NCI-H2171 (cell line): Measurements from ENCODE around the gene MYT1.
"Not testable (repeated sequence)": the region's sequence is repeated elsewhere in the genome, so short reads cannot be mapped to it uniquely, and the experiment has no call there.

ENCODE experiments used
- DNase-seq: peaks from one replicate; lab custom pipeline; 2025; lab: John Stamatoyannopoulos, UW

MYT1 gene

DNA sequence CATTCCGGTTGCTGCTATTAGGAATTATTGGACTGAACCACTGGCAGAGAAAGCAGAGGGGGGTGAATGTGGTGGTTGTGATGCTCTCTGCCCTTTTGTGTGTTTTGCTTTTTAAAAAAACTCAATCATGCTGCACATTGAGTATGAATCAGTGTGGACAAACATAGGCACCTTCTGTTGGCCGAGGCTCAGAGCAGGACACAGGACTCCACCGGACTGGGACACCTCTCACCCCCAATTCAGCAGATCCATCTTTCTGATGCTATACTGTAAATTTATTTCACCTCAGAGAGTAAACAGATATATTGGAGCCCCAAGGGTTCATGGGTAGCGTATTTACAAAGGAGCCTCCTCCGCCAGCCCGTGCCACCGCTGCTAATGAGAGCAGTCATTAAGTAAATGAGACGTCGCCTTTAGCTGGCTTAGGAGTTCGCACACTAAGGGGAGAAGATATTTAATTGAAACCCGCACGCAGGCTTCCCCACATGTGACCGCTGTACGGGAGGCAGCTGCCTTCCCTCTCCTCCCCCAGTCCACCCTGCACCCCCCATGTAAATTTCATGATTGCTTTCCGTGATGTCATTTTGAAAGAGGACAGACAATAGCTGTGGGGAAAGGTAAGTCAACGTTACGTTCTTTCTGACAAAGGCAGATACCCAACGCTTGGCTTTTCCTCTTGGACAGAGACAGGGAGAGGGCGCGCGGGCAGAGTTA lies at the start of gene MYT1:
Gene MYT1, plus strand, starts transcription at position 330 of the 714 bp plus-strand sequence. CDS start 34,410 bp downstream, outside the sequence.
- DNase-seq, result peak; percentile 86

DNA sequence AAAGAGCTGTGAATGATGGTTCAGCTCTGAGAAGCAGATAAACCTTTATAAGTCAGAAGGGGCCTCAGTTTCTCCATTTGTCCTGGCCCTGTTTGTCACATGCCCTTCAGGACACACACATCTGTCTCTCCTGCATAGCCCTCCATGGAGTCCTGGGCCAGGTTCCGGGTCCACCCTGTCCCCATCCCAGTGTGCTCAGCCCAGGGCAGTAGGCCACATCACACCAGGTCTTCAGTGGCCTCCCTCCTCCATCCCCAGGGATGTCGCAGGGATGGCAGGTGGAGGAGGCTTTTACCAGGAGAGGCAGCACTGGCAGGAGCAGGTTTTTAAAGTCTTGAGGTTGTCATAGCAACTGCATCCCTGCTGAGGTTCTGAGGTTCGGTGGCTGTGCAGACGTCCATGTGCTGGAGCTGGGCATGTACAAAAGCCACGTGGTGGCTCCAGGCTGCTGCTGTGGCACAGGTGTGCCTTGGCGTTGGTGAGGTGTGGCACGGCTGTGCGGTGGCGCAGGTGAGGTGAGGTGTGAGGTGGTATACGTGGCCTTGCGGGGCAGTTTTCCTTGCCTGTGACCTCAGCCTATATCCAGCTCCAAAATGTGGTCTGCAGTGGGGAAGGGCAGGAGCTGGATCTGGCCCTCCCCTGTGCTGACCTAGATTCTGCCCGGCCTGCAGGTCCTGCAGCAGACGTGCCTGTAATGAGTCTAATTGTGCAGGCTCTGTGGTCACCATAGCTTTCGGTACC lies 48.9 kb upstream of the MYT1 start:
- DNase-seq, result no peak

DNA sequence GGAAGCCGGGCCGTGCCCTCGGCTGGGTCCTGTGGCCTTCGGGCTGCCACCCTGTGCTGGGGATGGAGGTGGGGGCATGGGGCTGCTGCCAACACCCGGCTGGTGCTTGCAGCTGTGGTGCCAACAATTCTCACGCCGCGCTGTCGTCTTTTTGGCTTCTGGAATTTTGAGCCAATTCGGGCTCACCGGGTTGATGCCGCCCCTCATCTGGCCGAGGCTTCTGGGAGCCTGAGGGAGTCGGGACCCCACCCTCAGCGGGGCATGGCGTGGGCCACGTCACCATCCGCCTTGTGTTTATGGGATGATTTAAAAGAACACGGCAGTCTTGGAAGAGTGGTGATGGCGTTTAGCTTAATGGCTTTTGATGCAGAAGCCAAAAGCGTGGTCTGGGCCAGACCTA lies 48.2 kb upstream of the MYT1 start:
- DNase-seq, result no peak

DNA sequence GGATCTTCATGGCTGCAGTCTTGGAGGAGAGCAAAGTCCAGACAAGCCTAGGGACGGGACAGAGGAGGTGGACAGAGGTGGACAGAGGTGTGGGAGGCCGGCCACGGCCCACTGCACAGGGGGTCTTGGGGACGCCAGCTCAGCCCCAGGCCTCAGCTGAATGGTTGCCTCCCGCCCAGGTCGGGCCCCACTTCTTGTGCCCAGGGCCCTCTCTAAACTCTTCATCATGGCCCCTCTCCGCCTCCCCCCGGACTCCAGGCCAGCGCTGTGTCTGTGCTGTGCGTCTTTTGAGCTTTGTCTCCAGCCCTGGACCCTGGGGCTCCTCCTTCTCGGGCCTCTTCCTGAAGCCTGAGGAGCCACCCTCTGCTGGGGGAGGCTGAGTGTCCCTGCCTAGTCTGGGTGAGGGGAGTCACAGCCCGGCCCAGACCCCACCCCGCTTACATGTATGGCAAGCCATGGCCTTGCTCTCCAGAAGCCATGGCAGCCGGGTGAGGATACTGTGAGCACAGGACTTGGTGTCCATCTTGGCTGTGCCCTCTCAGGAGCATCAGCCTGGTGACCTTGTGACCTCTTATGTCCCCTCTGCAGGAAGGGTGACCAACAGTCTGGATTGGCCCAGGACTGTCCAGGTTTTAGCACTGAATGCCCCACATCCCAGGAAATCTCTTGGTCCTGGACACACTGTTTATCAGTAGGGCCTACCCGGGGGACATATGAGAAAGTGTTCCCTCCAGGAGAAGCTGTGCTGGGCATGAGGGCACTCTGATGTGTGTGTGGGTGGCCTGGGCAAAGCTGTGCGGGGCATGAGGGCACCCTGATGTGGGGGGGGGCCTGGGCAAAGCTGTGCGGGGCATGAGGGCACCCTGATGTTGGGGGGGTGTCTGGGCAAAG lies 47.5 kb upstream of the MYT1 start:
- no peak for DNase-seq

DNA sequence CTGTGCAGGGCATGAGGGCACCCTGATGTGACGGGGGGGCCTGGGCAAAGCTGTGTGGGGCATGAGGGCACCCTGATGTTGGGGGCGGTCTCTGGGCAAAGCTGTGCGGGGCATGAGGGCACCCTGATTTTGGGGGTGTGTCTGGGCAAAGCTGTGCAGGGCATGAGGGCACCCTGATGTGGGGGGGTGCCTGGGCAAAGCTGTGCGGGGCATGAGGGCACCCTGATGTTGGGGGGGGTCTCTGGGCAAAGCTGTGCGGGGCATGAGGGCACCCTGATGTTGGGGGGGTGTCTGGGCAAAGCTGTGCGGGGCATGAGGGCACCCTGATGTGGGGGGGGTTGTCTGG lies 46.8 kb upstream of the MYT1 start:
- not testable (repeated sequence) for DNase-seq

DNA sequence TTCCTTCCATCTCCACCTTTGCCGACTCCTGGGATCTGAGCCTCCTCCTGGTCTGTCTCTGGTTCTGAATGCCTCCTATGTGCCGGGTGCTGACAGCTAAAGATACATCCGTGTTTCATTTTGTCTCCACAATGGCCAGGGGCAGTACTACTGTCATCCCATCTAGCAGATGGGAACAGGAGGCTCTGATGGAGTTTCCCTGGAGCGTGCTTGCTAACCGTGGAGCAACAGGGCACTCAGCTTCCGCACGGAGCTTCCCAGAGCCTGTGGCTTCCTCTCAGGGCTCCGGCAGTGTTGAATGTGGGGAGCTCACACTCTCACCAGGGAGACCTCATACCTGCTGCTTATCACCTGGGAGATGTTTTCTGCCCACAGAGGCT lies 45.0 kb upstream of the MYT1 start:
- DNase-seq, result no peak

DNA sequence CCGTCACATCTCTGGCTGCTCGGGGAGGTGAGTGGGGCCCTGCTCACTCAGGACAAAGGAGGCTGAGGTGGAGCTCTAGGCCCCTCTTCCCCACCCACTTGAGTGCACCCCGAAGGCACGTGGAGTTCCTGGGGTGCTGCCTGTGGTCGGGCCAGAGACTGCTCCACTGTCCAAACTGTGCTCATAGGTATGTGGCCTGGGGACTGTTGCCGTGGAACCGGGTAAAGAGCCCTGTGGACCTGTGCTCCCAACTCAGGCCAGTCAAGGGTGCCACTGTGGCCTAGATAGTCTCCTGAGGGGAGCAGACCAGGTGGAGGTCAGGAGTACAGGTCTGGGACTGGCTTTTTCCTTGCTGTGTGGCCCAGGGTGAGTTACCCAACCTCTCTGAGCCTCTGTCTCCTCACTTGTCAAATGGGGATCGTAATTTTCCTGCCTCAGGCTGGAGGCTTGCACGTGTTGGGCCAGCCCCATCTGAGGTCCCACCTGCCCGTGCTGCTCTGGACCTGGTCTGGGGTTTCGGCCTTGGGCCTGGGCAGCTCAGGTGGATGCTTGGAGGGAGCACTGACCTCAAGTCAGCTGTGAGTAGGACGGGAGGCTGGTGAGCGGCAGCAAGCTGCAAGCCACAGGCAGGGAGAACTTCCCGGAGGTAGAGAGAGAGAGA lies 44.4 kb upstream of the MYT1 start:
- no peak for DNase-seq

DNA sequence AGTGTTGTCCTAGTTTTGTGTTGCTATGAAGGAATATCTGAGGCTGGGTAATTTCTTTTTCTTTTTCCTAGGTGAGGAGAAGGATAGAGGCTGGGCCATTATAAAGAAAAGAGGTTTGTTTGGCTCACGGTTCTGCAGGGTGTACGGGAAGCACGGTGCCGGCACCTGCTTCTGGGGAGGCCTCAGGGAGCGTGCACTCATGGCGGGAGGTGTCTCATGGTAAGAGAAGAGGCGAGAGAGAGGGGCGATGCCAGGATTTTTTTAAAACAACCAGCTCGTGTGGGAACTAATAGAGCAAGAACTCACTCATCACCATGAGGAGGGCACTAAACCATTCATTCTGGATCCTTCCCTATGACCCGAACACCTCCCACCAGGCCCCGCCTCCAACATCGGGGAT lies 42.7 kb upstream of the MYT1 start:
- DNase-seq, result no peak

DNA sequence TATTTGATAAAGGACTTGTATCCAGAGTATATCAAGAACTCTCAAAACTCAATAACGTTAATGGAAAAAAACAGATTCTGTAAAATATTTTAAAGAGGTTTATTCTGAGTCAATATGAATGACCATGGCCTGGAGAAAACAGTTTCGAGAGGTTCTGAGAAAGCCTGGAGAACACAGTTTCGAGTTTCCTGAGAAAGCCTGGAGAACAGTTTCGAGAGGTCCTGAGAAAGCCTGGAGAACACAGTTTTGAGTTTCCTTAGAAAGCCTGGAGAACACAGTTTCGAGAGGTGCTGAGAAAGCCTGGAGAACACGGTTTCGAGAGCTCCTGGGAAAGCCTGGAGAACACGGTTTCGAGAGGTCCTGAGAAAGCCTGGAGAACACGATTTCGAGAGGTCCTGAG lies 41.3 kb upstream of the MYT1 start:
- DNase-seq, result not testable (repeated sequence)

DNA sequence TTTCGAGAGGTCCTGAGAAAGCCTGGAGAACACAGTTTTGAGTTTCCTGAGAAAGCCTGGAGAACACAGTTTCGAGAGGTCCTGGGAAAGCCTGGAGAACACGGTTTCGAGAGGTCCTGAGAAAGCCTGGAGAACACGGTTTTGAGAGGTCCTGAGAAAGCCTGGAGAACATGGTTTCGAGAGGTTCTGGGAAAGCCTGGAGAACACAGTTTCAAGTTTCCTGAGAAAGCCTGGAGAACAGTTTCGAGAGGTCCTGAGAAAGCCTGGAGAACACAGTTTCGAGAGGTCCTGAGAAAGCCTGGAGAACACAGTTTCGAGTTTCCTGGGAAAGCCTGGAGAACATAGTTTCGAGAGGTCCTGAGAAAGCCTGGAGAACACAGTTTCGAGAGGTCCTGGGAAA lies 40.7 kb upstream of the MYT1 start:
- not testable (repeated sequence) for DNase-seq

DNA sequence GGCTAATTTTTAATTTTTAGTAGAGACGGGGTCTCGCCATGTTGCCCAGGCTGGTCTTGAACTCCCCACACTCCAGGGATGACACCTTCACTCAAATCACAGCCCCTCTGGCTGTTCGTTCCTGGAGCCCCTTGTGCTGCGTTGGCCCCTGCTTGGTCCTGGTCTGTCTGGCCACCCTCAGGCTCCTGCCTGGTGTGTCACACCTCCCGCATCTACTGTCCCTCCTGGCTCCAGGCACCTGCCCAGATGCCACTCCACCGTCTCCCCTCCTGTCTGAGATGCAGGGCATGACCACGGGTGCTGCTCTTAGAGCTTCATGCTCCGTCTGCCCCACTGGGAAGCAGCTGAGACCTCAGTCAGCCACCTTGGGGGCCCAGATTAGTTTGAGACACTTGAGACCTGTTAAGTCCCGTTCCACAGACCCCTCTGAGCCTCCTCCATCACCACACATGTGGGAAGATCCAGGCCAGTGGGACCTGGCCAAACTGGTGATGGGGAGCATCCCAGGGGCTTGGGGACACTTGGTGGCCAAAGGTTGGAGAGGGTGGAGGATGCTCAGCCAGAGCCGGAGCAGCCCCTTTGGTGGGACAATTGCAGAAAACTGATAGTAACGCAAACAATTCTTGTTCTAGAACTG lies 35.0 kb upstream of the MYT1 start:
- DNase-seq, result no peak

DNA sequence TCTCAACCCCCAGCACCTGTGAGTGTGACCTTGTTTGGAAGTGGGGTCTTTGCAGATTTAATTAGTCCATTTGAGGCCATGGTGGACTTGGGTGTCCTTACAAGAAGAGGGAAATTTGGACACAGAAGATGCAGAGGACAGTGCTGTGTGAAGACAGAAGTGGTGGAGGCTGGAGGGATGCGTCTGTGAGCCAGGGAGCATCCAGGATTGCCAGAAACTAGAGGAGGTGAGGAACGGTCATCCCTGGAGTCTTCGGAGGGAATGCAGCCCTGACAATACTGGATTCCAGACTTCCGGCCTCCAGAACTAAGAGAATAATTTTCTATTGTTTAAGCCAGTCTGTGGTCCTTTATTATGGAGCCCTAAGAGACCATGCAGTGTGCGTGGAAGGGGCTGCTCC lies 34.0 kb upstream of the MYT1 start:
- no peak for DNase-seq

DNA sequence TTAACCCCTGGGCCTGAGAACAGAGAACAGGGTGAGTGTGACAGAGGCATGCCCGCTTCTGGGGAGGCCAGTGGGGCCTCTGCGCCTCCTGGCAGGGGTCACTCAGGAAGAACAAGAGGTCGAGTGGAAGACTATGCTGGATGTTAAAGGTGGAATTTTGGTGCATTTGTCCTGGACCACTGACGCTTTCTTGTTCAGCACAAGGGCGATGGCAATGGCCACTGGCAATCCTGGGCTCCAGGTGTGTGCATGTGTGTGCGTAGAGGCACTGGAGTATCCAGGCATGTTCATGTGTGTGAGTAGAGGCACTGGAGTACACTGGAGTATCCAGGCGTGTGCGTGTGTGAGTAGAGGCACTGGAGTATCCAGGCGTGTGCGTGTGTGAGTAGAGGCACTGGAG lies 33.4 kb upstream of the MYT1 start:
- DNase-seq, result no peak

DNA sequence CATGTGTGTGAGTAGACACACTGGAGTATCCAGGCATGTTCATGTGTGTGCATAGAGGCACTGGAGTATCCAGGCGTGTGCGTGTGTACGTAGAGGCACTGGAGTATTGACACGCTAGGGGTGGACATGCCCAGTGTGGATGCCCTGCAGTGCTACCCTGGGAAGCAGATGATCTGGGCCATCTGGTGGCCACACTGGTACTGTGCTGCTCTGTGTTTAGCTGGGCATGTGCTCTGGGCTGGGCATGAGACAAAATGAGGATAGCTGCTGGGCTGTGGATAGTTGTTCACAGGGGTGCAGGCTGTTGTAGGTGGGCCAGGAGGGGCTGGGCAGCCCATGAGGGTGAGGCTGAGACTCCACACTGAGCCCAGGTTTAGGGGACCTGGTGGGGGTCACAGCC lies 32.8 kb upstream of the MYT1 start:
- DNase-seq, result no peak

DNA sequence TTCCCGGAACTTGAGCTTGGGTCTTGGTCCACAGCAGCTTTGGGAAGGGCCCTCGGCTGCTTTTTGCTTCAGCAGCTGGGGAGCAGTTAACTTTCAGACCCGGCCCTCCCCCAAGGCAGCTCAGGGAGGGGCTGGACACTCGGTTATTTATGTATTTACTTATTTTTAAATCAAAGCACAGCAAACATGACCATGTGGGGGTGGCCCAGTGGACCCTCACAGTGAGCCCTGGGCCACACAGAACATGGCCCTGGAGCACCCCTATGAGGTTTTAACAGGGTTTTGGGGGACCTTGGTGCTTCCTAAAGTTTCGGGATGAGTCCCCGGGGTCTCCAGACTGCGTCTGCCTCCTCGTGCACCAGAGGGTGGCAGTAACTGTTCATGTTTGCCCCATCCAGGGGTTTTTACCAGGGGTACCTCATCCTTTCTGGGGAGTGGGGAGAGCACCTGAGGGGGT lies 30.3 kb upstream of the MYT1 start:
- DNase-seq, result no peak

DNA sequence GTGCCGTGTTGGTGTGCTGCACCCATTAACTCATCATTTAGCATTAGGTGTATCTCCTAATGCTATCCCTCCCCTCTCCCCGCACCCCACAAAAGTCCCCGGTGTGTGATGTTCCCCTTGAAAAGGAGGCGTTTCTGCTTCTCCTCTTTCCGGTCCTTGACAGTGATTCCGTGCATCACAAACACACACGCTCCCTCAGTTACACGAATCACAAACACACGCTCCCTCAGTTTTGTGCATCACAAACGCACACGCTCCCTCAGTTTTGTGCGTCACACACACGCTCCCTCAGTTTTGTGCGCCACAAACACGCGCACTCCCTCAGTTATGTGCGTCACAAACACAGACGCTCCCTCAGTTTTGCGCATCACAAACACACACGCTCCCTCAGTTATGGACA lies 29.5 kb upstream of the MYT1 start:
- DNase-seq, result not testable (repeated sequence)

DNA sequence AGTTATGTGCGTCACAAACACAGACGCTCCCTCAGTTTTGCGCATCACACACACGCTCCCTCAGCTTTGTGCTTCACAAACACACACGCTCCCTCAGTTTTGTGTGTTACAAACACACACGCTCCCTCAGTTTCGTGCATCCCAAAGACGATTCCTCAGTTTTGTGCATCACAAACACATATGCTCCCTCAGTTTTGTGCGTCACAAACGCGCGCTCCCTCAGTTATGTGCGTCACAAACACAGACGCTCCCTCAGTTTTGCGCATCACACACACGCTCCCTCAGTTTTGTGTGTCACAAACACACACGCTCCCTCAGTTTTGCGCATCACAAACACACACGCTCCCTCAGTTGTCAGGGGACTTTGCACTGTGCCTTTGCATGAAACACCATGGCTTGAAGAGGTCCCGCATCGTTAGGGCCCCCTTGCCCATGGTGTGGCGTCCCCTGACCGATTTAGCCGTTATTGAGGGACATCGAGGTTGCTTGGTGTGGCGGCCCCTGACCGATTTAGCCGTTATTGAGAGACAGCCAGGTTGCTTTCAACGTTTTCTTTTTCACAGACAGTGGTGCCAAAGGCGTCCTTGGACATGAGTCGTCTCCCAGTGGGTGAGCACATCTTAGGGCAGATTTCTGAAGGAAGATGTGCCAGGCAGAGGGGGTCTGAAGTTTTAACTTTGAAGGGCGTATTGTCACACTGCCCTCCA lies 28.1 kb upstream of the MYT1 start:
- DNase-seq, result no peak

DNA sequence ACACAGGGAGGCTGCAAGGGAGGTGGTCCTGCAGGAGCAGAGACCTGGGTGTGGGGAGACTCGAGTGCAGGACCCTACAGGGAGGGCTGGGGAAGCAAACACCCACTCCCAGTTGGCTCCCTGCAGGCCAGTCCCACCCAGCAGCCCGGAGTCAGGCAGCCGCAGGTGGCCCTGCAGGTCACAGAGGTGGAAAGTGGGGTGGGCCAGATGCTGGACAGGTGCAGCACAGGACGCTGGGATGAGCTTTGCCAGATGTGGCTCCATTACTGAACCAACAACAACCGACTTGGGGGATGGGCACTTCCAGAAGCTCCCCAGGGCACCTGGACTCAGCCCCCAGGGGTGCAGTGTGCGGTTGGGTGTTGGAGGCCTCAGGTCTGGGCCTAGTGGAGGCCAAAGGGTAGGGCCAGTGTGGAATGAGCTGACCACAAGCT lies 26.6 kb upstream of the MYT1 start:
- DNase-seq, result no peak

DNA sequence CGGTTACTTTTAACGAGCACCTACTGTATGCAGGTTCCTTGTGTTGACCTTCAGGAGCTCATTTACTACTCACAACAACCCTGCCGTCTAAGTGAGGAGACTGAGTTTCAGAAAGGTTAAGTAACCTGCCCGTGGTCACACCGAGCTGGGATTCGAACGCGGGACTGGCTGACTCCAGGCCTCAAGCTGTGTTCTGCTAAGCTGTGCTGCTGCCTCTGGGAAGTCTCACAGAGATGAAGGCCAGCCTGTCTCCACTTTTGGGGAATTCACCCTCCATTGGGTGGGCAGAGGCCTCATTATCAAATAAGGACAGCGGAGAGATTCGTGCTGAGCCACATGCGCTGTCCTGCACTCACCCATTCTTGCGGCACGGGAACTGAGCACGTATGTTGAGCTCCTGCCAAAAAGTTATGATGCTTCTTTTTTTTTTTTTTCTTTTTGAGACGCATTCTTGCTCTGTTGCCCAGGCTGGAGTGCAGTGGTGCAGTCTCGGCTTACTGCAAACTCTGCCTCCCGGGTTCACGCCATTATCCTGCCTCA lies 25.9 kb upstream of the MYT1 start:
- DNase-seq, result no peak

DNA sequence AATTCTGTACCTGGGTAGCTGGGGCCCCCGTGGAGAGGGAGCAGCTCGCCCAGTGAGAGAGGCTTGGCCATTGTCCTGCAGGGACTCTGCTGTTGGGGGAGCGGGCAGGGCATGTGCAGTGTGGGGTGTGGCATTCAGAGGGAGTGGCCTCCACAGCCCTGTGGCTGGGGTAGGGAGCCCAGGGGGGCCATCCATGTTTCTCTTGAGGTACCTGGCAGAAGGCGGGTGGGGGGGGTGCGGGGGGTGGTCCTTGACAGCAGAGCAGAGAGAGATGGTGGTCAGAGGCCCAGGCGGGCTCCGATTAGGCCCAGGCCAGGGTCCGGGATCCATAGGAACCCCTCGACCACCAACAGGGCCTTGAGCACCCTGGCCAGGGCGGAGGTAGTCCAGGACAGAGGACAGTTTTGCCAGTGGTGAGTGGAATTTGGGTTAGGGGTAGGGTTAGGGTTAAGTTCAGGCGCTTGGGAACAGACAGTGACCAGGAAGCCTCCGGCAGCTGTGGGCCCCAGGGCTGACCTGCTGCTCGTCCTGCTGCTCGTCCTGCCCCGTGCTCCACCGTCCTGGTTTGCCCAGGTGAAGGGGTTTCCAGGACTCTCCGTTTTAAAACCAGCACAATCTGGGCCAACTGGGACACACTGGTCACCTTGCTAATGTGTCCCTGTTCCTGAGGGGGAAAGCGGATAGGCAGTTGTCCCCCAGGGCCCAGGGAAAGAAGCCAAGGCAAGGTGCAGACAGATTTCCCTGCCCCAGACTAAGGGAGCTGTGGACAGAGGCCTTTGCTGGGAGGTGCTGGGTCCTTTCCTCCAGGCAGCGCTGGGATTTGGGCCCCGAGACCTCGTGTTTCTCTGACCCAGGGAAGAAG lies 24.8 kb upstream of the MYT1 start:
- DNase-seq, result no peak
